ENCODE measurements around the gene RAB7A.
"Not testable (repeated sequence)": the region's sequence is repeated elsewhere in the genome, so short reads cannot be mapped to it uniquely, and the experiment has no call there.

RAB7A gene

GRCh38 chr3:128823631-128824030 is 97.6 kb downstream of the RAB7A start:
- DNase-seq = no peak

DNA sequence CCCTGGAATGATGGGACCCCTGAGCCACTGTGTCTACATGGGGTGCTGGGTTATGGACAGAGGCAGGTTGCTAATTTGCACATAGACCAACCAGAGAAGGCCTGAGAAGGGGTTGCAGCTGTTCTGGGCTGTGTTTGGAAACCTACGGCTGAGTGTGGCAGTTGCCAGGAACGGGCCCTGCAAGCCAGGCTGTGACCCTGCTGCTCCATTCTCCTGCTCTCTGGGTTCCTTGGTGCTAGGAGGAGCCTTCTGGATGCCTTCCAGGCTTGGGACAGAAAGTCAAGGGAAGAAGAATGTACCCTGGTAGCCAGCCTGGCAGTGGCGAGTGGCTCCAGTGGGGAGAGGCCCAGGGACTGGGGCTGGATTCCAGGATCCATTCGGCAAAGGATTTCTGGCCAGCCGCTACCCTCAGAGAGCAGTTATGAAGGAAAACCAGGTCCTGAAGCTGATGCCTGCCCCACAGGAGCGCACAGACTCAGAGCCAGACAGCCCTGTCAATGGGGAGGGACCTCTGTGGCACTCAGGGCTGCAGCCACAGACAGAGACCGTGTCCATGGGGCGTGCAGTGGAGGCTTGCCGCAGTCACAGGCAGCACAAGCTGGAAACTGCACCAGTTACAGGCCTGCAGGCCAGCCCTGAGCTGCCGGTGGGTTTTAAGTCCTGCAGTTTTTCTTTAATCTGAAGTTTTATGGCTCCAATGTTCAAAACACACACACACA is 98.3 kb downstream of the RAB7A start:
- no peak for DNase-seq

- DNase-seq = no peak
Observed at GRCh38 chr3:128825117-128825725, 99.2 kb downstream of the RAB7A start.

- not testable (repeated sequence) for DNase-seq
Observed at GRCh38 chr3:128829087-128829486, 103.1 kb downstream of the RAB7A start.

DNA sequence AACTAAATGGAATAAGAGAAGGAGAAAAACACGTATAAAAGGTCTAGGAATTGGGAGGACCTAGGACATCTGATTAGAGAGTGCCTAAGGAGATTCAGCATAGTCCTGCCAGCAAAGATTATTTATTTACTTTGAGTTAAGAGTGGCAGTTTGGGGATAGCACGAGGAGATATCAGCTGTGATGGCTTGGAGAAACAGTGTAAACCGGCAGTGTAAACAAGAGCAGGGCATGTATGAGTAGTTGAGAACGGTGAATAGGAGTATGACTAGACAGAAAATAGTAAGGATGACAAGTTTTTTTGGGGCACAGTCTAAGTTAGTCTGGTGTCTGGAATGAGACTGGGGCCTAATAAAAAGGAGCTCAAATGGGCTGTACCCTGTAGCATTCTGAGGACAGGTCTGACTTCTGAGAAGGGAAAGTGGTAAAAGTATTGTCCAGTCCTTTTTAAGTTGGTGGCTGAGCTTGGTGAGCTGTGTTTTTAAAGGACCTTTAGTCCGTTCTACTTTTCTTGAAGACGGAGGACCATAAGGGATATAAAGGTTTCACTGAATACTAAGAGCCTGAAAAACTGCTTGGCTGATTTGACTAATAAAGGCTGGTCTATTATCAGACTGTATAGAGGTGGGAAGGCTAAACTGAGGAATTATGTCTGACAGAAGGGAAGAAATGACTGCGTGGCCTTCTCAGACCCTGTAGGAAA is 104.1 kb downstream of the RAB7A start:
- DNase-seq = not testable (repeated sequence)

GRCh38 chr3:128830762-128831161 is 104.8 kb downstream of the RAB7A start:
- not testable (repeated sequence) for DNase-seq

DNA sequence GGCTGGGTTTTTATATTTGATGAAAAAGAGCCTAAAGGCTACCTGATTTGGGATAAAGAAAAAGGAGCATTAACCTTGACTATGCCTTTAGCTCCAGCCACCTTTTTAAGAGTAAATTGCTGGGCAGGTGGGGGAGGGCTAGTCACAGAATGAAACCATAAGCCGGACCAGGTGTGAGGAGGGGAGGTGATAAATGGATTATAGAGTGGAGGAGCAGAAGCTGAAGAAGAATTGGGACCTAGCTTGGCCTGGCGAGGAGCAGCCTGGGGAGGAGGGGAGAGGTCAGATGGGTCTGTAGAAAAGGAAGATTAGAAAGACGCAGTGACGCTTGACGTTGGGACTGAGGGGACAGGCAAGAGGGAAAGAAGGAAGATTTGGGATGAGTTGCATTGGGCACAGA is 107.0 kb downstream of the RAB7A start:
- DNase-seq = not testable (repeated sequence)

- DNase-seq = no peak
Observed at GRCh38 chr3:128835096-128835495, 109.1 kb downstream of the RAB7A start.

GRCh38 chr3:128841926-128842920 is 116.2 kb downstream of the RAB7A start:
- DNase-seq = no peak

- DNase-seq = no peak
Observed at GRCh38 chr3:128844502-128844901, 118.5 kb downstream of the RAB7A start.

DNA sequence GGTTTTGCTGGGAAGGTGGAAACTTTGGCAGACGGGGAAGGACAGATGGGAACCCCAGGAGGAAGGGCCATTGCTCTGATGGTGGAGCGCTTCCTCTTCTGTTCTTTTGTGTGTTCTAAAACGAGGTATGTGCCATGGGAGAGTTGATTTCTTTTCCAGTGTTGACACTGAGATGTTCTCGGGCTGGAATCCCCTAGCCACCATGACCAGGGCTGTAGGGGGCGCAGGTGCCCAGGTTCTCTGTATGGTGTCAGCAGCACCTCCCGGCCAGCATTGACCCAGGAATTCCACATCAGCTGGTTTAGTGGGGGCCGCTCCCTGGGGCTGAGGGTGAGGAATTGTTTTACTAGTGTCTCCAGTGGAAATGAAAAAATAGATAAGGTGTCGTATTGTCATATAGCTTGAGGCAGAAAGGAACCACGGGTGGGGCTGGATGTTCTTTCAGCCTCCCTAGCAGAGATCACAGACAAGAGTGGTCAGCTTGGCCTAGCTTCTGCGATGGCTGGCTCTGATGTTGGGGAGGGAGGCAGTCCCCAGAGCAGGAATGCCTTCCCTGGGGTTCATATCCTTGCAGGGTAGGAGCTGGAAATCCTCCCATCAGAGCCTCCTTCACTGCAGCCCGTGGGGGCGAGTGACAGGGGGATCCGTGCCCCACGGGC is 119.3 kb downstream of the RAB7A start:
- DNase-seq = no peak

GRCh38 chr3:128845778-128846485 is 119.9 kb downstream of the RAB7A start:
- DNase-seq = no peak

GRCh38 chr3:128846486-128846891 is 120.5 kb downstream of the RAB7A start:
- no peak for DNase-seq

DNA sequence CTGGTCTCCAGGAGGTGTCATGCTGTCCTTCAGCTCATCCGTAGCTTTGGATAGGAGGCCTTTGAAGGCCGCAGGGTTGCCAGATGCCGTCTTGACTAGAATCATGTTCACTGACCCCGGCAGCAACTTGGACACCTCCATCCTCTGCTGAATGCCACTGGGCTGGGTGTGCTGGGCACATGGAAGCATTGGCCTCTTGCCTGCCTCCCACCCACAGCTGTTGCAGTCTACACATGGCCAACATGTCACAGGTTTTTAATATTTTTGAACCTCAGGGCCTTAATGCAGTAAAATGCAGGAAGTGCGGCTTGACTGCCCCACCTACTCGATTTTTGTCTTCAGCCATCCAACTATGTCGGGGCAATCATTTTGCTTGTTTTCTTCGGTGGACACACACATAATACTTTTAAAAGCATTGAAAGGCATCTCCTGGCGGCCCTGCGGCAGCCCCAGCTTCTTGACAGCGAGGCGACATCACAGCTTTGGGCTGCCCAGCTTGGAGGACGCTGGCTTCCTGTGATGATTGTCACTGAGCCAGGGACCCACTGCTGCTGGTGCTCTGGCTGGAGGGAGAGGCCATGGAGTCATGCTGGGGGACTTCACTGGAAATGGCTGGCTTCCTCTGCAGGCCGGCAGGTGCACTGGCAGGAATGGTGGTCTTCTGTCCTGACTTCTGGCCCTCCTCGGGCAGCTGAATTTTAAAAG is 121.8 kb downstream of the RAB7A start:
- DNase-seq = no peak

- no peak for DNase-seq
Observed at GRCh38 chr3:128848936-128849335, 123.0 kb downstream of the RAB7A start.

GRCh38 chr3:128849911-128850455 is 124.0 kb downstream of the RAB7A start:
- no peak for DNase-seq

- no peak for DNase-seq
Observed at GRCh38 chr3:128850544-128850943, 124.6 kb downstream of the RAB7A start.

DNA sequence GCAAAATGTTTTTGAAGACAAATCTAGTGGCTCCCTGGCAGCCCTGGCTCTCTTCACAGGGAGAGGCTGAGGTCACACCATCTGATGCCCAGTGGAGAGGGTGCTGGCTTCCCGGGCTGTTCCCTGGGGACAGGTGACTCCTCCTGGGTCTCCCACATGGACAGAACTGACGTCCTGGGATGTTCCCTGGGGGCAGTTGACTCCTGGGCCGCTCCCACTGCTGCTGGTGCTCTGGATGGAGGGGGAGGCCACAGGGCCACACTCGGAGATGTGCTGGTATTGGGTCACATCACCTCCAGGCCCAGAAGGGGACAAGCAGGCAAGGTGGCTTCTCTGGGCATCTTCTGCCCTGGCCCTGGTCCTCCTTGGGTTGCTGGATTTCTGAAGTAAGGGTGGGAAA is 125.6 kb downstream of the RAB7A start:
- DNase-seq = no peak

- DNase-seq = no peak
Observed at GRCh38 chr3:128853826-128854225, 127.8 kb downstream of the RAB7A start.

GRCh38 chr3:128854475-128854874 is 128.5 kb downstream of the RAB7A start:
- no peak for DNase-seq

DNA sequence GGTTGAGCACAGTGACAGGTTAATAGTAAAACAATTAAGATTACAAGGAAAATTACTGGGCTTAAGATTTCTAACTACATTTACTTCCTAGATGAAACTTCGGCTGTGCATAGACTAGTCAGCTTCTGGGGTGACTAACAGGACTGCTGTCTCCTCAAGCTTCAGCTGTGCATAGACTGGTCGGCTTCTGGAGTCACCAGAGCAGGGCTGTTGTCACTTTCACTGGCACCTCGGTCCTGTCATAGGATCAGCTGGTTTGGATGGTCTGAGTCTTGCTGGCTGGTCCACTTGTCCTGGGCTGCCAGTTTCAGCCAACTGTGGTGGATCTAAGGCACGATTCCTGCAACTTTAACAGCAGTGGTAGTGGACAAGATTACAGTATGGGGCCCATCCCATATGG is 129.6 kb downstream of the RAB7A start:
- no peak for DNase-seq
